ENCODE measurements around the gene SMLR1.
"Not testable (repeated sequence)": the region's sequence is repeated elsewhere in the genome, so short reads cannot be mapped to it uniquely, and the experiment has no call there.

SMLR1 gene

GRCh38 chr6:130827247-130828149 is at the start of gene SMLR1:
SMLR1 (plus strand) TSS chr6:130827406; CDS start chr6:130827414, 8 bp downstream.
- no peak for DNase-seq (ENCODE audit: low spot score)

DNA sequence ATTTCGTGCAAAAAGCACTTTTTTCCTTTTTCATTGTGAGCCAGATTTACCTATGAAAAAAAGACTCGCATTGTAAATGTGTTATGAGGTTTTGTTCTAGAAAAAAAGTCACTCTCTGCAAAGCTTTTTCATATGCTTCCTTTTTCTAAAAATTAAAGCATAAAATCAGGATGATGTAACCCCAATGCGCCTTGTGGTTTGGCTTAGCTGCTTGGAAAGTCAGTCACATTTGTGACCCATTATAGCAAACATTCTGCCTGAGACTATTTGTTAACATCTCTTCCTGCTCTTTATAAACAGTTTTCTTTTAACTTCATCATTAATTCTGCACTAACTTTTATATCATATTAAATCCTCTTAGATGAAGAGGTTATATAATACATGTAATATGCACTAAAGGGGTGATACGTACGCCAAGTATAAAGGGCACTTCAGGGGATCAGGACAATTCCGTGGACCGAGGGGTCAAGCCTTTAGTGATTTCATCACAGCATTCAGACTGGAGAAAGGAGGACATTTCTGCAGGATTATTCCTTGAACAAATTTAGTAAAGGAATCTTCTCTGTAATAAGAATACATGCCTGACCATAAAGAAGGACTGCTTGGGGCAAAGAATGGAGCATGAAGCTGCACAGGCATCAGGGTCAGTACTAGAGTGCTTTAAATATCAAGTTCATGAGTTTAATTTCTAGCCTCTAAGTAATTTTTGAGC is 48.1 kb upstream of the SMLR1 start:
- no peak for DNase-seq (ENCODE audit: low spot score)

- no peak for DNase-seq (ENCODE audit: low spot score)
Measured at GRCh38 chr6:130779658-130780033, 47.6 kb upstream of the SMLR1 start.

DNA sequence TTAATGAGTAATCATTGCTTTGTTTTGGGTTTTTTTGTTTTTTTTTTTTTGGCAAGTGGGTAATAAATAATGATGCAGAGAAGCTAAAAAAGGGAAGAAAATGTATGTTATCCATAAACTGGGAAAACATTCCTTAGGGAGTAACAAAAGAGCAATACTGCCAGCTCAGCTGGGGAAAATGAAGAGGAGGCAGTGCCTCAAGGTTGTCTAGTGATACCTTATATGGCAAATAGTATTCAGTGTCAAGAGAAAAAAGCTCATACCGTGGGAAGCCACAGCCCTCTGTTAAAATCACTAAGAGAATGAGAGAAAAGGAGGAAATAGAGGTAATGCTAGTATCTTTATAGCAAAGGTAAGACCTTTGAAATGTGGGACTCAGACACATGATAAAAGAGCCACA is 47.1 kb upstream of the SMLR1 start:
- DNase-seq (ENCODE audit: low spot score): no peak

DNA sequence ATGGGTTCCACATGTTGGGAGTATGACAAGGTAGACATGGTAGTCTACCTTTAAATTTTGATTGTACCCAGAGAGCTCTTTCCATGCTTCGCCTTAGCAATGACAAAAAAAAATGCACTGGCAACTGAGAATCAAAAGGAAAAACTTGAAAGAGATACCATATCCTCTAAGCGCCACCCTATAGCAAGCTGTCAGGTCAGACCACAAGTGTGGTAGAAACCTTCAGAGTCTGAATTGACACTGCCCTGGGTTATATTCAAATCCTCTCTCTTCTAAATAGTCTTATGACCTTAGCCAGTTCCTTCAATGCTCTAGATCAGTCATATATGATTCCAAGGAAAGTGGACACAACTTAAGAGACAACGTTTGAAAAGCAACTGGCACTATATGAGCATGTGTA is 45.6 kb upstream of the SMLR1 start:
- no peak for DNase-seq (ENCODE audit: low spot score)

GRCh38 chr6:130783416-130784107 is 43.6 kb upstream of the SMLR1 start:
- DNase-seq (ENCODE audit: low spot score): no peak

DNA sequence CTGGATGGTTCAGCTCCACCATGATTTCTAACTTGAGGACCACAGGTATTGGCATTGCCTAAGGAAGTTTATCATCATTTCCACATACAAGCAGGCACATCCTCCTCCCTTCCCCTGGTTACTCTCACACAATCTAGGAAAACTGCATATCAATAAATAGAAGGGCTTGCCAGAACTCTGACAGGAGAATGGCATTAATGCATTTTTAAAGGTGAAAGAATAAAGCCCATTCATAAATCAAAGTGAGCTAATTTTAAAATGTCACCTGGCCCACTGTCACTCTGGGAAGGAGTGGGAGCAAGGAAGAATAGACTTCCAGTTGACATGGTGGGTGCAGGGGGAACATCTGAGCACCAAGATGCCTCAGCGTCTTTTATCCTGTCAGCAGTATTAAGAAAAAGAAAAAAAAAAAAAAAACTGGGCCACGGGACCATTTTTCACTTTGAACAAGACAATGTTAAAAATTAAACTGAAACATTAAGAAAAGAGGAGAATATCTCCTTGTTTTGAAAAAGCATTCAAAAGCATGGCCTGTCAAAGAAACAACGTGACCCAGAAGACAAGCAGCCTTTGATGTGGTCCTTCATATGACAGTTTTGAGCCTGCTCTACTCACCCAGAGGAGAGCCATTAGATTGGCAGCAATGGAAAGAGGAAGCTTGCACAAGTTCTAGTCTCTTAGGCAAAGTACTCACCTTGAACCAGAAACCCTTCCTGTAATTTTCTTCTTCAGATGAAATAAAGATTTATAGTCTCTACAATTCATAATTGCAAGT is 39.3 kb upstream of the SMLR1 start:
- DNase-seq (ENCODE audit: low spot score): no peak

DNA sequence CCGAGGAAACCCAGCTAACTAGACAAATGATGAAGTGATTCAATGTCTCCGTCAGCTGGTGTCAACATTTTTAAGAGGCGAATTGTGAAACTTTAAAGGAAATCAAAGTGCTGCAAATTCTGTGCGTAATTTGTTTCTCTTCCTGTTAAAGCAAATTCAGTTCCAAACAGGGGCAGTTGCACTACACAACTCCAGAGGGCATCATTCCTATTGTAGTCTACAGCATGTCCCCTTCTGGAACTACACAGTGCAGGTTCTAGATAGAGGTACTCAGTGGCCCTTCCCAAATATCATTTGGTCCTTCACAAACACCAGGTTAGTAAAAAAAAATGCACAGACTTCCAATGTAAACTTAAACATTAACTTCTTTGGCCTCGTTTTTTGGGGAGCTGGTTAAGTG is 38.3 kb upstream of the SMLR1 start:
- DNase-seq (ENCODE audit: low spot score): no peak

GRCh38 chr6:130794010-130794697 is 33.1 kb upstream of the SMLR1 start:
- DNase-seq (ENCODE audit: low spot score): no peak

DNA sequence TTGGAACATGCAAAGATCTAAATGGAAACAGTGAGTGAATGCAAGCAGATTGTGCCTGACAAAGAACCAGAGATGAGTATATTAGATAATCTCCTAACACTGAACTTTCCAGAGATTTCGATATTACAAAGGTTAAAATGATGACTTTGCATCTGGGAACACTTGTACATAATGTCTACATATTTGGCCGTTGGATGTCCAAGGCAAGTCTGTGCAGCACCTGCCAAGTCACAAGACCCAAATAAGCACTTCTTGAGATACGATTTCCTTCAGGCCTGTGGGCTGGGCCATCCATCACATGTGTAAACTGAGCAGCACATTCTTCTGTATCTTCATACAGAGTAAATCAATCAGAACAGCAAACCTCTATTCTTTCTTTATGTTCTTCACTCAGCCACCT is 32.5 kb upstream of the SMLR1 start:
- no peak for DNase-seq (ENCODE audit: low spot score)

- no peak for DNase-seq (ENCODE audit: low spot score)
Measured at GRCh38 chr6:130796313-130796905, 30.8 kb upstream of the SMLR1 start.

- no peak for DNase-seq (ENCODE audit: low spot score)
Measured at GRCh38 chr6:130797061-130797460, 30.1 kb upstream of the SMLR1 start.

DNA sequence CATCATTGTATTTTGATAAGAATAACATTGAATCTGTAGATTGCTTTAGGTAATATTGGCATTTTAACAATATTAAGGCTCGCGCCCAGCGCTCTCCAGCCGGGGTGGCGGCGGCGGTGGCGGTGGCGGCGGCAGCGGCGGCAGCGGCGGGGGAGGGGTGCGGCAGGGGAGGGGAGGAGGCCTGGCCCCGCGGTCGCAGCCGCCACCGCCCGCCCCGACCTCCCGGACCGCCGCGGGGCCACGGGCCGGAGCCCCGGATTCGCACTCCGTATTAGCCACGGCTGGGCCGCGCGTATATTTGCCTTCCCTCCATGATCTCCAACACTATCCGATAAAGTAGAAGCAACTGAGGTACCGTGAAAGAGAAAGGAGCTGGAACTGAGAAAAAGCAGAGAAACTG is 25.8 kb upstream of the SMLR1 start:
- not testable (repeated sequence) for DNase-seq (ENCODE audit: low spot score)

DNA sequence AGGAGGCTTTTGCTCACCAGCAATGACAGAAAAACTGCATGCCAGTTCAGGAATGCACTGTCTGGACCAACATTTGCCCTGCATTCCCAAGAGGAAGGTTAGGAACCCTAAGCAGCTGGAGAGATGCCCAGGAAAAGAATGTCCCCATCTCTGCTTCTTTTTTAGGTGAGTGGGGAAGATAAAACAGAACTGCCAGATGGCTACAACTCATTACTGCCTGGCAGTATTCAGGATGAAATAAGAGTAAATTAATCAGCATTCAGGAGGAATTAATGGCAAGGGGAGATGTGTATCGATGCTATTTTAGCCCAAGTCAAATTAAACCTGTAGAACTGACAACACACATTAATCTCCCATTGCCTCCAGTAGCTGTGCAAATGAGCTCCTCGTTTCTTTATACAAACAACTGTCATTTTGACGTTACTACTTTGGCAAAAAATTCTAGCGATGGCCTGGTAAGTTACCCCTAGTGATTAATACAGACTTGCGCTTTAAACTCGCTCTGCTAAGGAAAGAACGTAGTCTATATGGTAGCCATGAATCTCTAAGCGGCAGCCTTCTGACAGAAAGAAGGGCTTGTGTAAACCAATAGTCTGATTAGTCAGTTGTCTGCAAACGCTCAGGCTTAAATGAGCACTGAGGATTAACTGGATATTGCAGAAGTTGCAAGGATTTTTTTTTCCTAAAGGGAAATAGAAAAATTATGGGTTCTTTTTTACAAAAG is 16.7 kb upstream of the SMLR1 start:
- DNase-seq (ENCODE audit: low spot score): no peak

GRCh38 chr6:130811932-130812331 is 15.3 kb upstream of the SMLR1 start:
- no peak for DNase-seq (ENCODE audit: low spot score)

GRCh38 chr6:130814506-130814905 is 12.7 kb upstream of the SMLR1 start:
- DNase-seq (ENCODE audit: low spot score): no peak

DNA sequence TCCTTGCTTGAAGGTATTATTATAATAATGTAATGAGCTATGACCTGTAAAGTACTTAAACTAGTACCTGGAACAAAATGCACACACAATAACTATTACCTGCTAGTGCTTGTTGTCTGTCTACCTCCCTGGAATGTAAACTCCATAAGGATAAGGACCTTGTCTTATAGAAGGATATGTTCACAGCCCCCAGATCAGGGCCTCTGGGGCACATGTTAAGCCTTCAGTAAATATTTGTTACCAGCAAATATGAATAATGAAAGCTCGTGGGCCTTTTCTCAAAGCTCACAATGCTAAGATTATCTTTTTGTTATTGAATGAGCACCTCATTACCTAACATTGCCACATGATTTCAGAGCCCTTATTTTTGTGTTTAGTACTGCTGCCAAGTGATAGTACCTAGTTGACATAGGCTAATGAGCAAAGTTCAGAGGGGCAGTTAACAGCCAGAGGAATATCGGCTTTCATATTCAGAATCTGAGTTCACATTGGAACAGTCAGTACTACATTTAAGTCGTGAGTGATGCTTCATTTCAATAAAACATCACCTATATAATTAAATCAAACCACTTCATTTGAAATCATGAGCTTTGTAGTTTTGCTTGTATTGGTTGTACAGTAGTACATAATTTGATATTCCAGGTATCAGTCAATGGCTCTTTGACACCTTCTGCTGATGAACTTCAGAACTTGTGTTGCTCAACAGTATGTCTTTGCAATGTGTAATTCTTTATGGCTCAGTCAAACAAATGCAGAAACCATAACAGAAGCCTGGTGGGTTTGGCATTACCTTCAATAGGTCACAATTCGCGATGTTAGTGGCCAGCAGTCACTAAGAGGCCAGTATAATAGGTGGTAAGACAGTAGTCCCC is 11.8 kb upstream of the SMLR1 start:
- no peak for DNase-seq (ENCODE audit: low spot score)

GRCh38 chr6:130822736-130823135 is 4.5 kb upstream of the SMLR1 start:
- DNase-seq (ENCODE audit: low spot score): no peak

DNA sequence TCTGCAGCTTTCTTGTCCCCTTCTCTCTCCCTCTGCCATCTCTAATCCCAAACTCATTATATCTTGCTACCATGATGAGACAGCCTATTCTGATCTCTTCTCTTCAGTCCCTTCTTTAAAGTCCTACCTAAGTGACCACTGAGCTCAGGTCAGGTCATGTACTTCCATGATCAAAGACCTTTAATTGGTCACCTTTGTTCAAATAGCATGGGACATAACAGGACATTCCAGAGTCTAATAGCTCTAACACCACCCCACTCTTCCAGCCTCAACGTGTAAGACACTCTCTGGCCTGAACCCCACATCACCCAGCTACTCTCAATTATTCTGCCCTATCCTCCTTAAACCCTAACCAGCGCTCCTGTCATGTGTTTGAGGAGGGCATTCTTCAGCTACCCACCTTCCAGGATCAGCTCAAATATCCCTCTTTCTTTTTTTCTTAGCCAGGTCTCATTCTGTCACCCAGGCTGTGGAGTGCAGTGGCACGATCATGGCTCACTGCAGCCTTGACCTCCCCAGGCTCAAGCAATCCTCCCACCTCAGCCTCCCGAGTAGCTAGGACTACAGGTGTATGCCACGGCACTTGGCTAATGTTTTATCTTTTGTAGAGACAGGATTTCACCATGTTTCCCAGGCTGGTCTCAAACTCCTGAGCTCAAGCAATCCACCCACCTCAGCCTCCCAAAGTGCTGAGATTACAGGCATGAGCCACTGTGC is 2.1 kb upstream of the SMLR1 start:
- DNase-seq (ENCODE audit: low spot score): no peak
